IMR-90 (cell line): Measurements from ENCODE around the gene PLCB4. TPM values are rescaled to one million over a fixed set of nuclear protein-coding genes. Genes with fewer than 3 reads are reported as not detected.

Source experiments
- ATAC-seq: fragments of 200-7000 bp; cut with Tn5 transposase; 2 replicates; pipeline ENCODE4 v1.9.1; 2020; ENCODE audit warnings: low read depth, mild to moderate bottlenecking, moderate library complexity
- BruUV-seq: library from RNA; stranded (reverse); fragments of 400-500 nt; replicated peaks from 2 replicates; lab custom pipeline; 2021; lab: Mats Ljungman, UMichigan
- CTCF ChIA-PET: fragments of 300-600 bp; formaldehyde crosslinking; extraction: SDS; loops from one replicate; lab custom pipeline; 2021; ENCODE audit warnings: antibody characterized with exemption; lab: Yijun Ruan, JAX
- POLR2A ChIA-PET: fragments of 300-600 bp; sonication (Branson Sonifier 250); formaldehyde crosslinking; loops from one replicate; lab custom pipeline; 2022; ENCODE audit warnings: antibody characterized with exemption; ENCODE audit not compliant: unreplicated experiment; lab: Charles Lee
- DNase-seq: peaks from one replicate; pipeline ENCODE4 v3.0.0; 2013
- H2AFZ ChIP-seq: replicated peaks from 2 replicates; pipeline ENCODE3; 2013; ENCODE audit warnings: low read length, mild to moderate bottlenecking; ENCODE audit not compliant: poor library complexity
- H2AK5ac ChIP-seq: 2 replicates; pipeline ENCODE4 v1.6.1; 2013; ENCODE audit warnings: low read depth, low read length, inconsistent platforms
- H2AK9ac ChIP-seq: replicated peaks from 2 replicates; pipeline ENCODE3; 2013; ENCODE audit warnings: mild to moderate bottlenecking, low read depth, low read length, moderate library complexity; ENCODE audit not compliant: poor library complexity
- H2BK120ac ChIP-seq: 2 replicates; pipeline ENCODE4 v1.6.1; 2013; ENCODE audit warnings: low read depth, low read length, inconsistent platforms
- H2BK15ac ChIP-seq: 3 replicates; pipeline ENCODE4 v1.6.1; 2013; ENCODE audit warnings: low read depth, low read length, inconsistent platforms
- H2BK20ac ChIP-seq: 2 replicates; pipeline ENCODE4 v1.6.1; 2013; ENCODE audit warnings: low read depth, mild to moderate bottlenecking, inconsistent platforms, low read length, moderate library complexity
- H2BK5ac ChIP-seq: 2 replicates; pipeline ENCODE4 v1.6.1; 2013; ENCODE audit warnings: mild to moderate bottlenecking, low read depth, low read length, inconsistent platforms; ENCODE audit not compliant: poor library complexity, severe bottlenecking
- H3K14ac ChIP-seq: replicated peaks from 2 replicates; pipeline ENCODE4 v1.6.1; 2013; ENCODE audit warnings: low read depth, low read length, inconsistent platforms
- H3K18ac ChIP-seq: 2 replicates; pipeline ENCODE4 v1.6.1; 2013; ENCODE audit warnings: low read depth, low read length, control low read depth
- H3K23ac ChIP-seq: 2 replicates; pipeline ENCODE4 v1.6.1; 2013; ENCODE audit warnings: low read depth, low read length, inconsistent platforms
- H3K27ac ChIP-seq: 2 replicates; pipeline ENCODE4 v1.5.1; 2013; ENCODE audit warnings: mild to moderate bottlenecking, control low read depth, low read length; ENCODE audit not compliant: insufficient read depth
- H3K27me3 ChIP-seq: 2 replicates; pipeline ENCODE4 v1.6.1; 2013; ENCODE audit warnings: low read length; ENCODE audit not compliant: control insufficient read depth, insufficient read depth
- H3K36me3 ChIP-seq: 2 replicates; pipeline ENCODE4 v1.6.1; 2013; ENCODE audit warnings: low read length, mixed read lengths; ENCODE audit not compliant: control insufficient read depth, insufficient read depth
- H3K4ac ChIP-seq: 2 replicates; pipeline ENCODE4 v1.6.1; 2013; ENCODE audit warnings: low read depth, low read length, inconsistent platforms
- H3K4me1 ChIP-seq: 2 replicates; pipeline ENCODE4 v1.6.1; 2013; ENCODE audit warnings: low read length, mixed read lengths; ENCODE audit not compliant: control insufficient read depth, insufficient read depth
- H3K4me2 ChIP-seq: 2 replicates; pipeline ENCODE4 v1.6.1; 2013; ENCODE audit warnings: low read depth, mild to moderate bottlenecking, control low read depth, low read length, moderate library complexity
- H3K4me3 ChIP-seq: 2 replicates; pipeline ENCODE4 v1.5.1; 2013; ENCODE audit warnings: low read depth, mild to moderate bottlenecking, control low read depth, low read length, moderate library complexity; ENCODE audit not compliant: insufficient read depth
- H3K56ac ChIP-seq: 2 replicates; pipeline ENCODE4 v1.6.1; 2013; ENCODE audit warnings: low read length, inconsistent platforms; ENCODE audit not compliant: insufficient read depth; ENCODE audit errors: extremely low read depth
- H3K79me1 ChIP-seq, 2 experiments: 2 replicates each; pipeline ENCODE4 v1.6.1; 2013; ENCODE audit warnings: low read length in 2 of 2, inconsistent platforms in 1 of 2, low read depth in 1 of 2
- H3K9ac ChIP-seq: 2 replicates; pipeline ENCODE4 v1.6.1; 2013; ENCODE audit warnings: low read depth, low read length, control low read depth
- H3K9me1 ChIP-seq: 2 replicates; pipeline ENCODE4 v1.6.1; 2013; ENCODE audit warnings: low read length, inconsistent platforms; ENCODE audit not compliant: insufficient read depth
- H3K9me3 ChIP-seq: 2 replicates; pipeline ENCODE4 v1.6.1; 2013; ENCODE audit warnings: low read length; ENCODE audit not compliant: control insufficient read depth, insufficient read depth
- H4K20me1 ChIP-seq: 2 replicates; pipeline ENCODE4 v1.6.1; 2013; ENCODE audit warnings: low read length, inconsistent platforms; ENCODE audit not compliant: insufficient read depth
- H4K5ac ChIP-seq: 2 replicates; pipeline ENCODE4 v1.6.1; 2013; ENCODE audit warnings: mild to moderate bottlenecking, low read depth, low read length, control low read depth
- H4K8ac ChIP-seq, 2 experiments: 2 replicates each; pipeline ENCODE4 v1.6.1; 2013; ENCODE audit warnings: low read depth in 2 of 2, low read length in 2 of 2, control low read depth in 1 of 2, inconsistent platforms in 1 of 2
- H4K91ac ChIP-seq: 2 replicates; pipeline ENCODE4 v1.6.1; 2013; ENCODE audit warnings: low read depth, low read length, inconsistent platforms; ENCODE audit not compliant: insufficient read depth
- CEBPB ChIP-seq: IDR thresholded peaks from 2 replicates; pipeline ENCODE4 v1.6.1; 2012; ENCODE audit warnings: low read depth, low read length, improper control_type of control experiment
- CTCF ChIP-seq: conservative IDR thresholded peaks from 2 replicates; pipeline ENCODE4 v1.5.1; 2012; ENCODE audit warnings: mild to moderate bottlenecking, low read depth, low read length, improper control_type of control experiment
- MAZ ChIP-seq: IDR thresholded peaks from 2 replicates; pipeline ENCODE4 v1.6.1; 2012; ENCODE audit warnings: low read depth, mild to moderate bottlenecking, low read length, improper control_type of control experiment, moderate library complexity, borderline replicate concordance
- RAD21 ChIP-seq: IDR thresholded peaks from 2 replicates; pipeline ENCODE4 v1.6.1; 2012; ENCODE audit warnings: low read length, improper control_type of control experiment
- RCOR1 ChIP-seq: IDR thresholded peaks from 2 replicates; pipeline ENCODE4 v1.6.1; 2012; ENCODE audit warnings: mild to moderate bottlenecking, low read length, improper control_type of control experiment; ENCODE audit not compliant: insufficient replicate concordance
- SMC3 ChIP-seq: fragments of 150-350 bp; IDR thresholded peaks from 2 replicates; pipeline ENCODE4 v1.6.1; 2016; ENCODE audit warnings: low read depth, mild to moderate bottlenecking, antibody characterized with exemption, low read length, moderate library complexity
- USF2 ChIP-seq: fragments of 150-350 bp; IDR thresholded peaks from 2 replicates; pipeline ENCODE4 v1.6.1; 2017; ENCODE audit warnings: mild to moderate bottlenecking, antibody characterized with exemption, low read length, low read depth
- WGBS, 2 experiments: methylation state at CpG; one replicate each; pipeline versions ENCODE4 v1.1.5 to v1.1.7; 2013; ENCODE audit warnings: missing lambda C conversion rate in 2 of 2; ENCODE audit not compliant: insufficient read length in 1 of 2; ENCODE audit errors: extremely low coverage in 2 of 2; 5-methylcytosine and 5-hydroxymethylcytosine counted together
- dilution Hi-C: fragments of 300-500 bp; cut with HindIII; formaldehyde crosslinking; loops from one replicate; pipeline ENCODE4 v1.14.3; 2018; ENCODE audit warnings: low sequenced_read_pairs; ENCODE audit not compliant: unreplicated experiment
- in situ Hi-C: fragments of 300-500 bp; cut with MboI; formaldehyde crosslinking; loops from 3 replicates; pipeline ENCODE4 v1.14.3; 2019; ENCODE audit warnings: low sequenced_read_pairs, inconsistent platforms, mixed read lengths
- intact Hi-C: fragments of 100-400 bp; cut with micrococcal nuclease; formaldehyde crosslinking; loops from 2 replicates; pipeline ENCODE4 v1.10.0; 2022
- polyA plus RNA-seq, 3 experiments: library from polyadenylated mRNA; depleted of rRNA; stranded (reverse); fragments of >200 nt; gene quantifications; 2 replicates each; pipeline ENCODE4 v1.2.3, GENCODE V29; 2012; ENCODE audit warnings: low replicate concordance in 1 of 3
- total RNA-seq: library from RNA; depleted of rRNA; stranded (reverse); fragments of >200 nt; gene quantifications from 2 replicates; pipeline ENCODE4 v1.2.3, GENCODE V29; 2012

The PLCB4 gene
- total and polyA plus RNA-seq, 2 of the 4 experiments (the other 2 are of a cell fraction), result 12.5 to 24.0 TPM

- no peak overlapping the region for H3K56ac ChIP-seq
- dilution Hi-C loops, result no loop called here
- ATAC-seq (no peak), DNase-seq (no peak)
- no peak overlapping the region for H3K14ac ChIP-seq
- H3K18ac ChIP-seq, result no peak overlapping the region
- H2BK20ac ChIP-seq, result no peak overlapping the region
- H3K4me3 ChIP-seq, result no peak overlapping the region
- H4K20me1 ChIP-seq, result no peaks in the 10 kb centered on the region
- H4K91ac ChIP-seq, result no peak overlapping the region
- H2AK9ac ChIP-seq, result no peak overlapping the region
- no peak overlapping the region for H3K27ac ChIP-seq
- H4K8ac ChIP-seq, result no peak overlapping the region
- ChIA-PET CTCF (no interaction called here), POLR2A (no interaction called here)
- peaks cover 9% of the 10 kb centered on the region for H3K36me3 ChIP-seq
- intact Hi-C loops, result loop anchor here (1.0 kb wide), 1 partner anchor 319 kb away; the partner anchor contains the start of gene PLCB4
- no peak overlapping the region for H2AK5ac ChIP-seq
- no peak overlapping the region for H2BK5ac ChIP-seq
- no peaks in the 10 kb centered on the region for H3K9me3 ChIP-seq
- no peak overlapping the region for H3K9ac ChIP-seq
- no peak overlapping the region for H3K4me2 ChIP-seq
- H3K4ac ChIP-seq, result no peak overlapping the region
- no peak overlapping the region for H2AFZ ChIP-seq
- H3K27me3 ChIP-seq, result no peaks in the 10 kb centered on the region
- H2BK120ac ChIP-seq, result no peak overlapping the region
- H2BK15ac ChIP-seq, result no peak overlapping the region
- in situ Hi-C loops, result no loop called here
- no TSS peak for BruUV-seq
- H3K9me1 ChIP-seq, result 0 out of 2 replicates have a peak, but pooled peaks cover 3% of the 10 kb centered on the region
- no CpG with 5 or more reads among the region's 2 CpGs for WGBS, 2 experiments
- TF ChIP-seq CEBPB (peak; percentile 74), RCOR1 (no peak), SMC3 (no peak), CTCF (no peak), RAD21 (no peak), MAZ (no peak), USF2 (no peak)
- H3K79me1 ChIP-seq, result peaks cover 0 to 5% of the 10 kb centered on the region in 2 experiments; a peak in 1 of 4 replicates
- H3K23ac ChIP-seq, result no peak overlapping the region
- H4K5ac ChIP-seq, result no peak overlapping the region
- peaks cover 14% of the 10 kb centered on the region for H3K4me1 ChIP-seq
These were observed 319.9 kb downstream of the PLCB4 start for GRCh38 chr20:9388813-9389161.
